HCT116 (cell line): Measurements from ENCODE around the gene DHRS2. TPM values are rescaled to one million over a fixed set of nuclear protein-coding genes. Genes with fewer than 3 reads are reported as not detected.

Experiments used
- ATAC-seq: fragments of 200-7000 bp; cut with Tn5 transposase; 2 replicates; pipeline ENCODE4 v1.9.1; 2020; ENCODE audit warnings: mild to moderate bottlenecking, moderate library complexity
- BruUV-seq: library from RNA; stranded (reverse); fragments of 400-500 nt; replicated peaks from 2 replicates; lab custom pipeline; 2021; lab: Mats Ljungman, UMichigan
- CTCF ChIA-PET: fragments of 300-600 bp; sonication (Branson Sonifier 250); formaldehyde crosslinking; loops from one replicate; lab custom pipeline; 2021; ENCODE audit warnings: antibody characterized with exemption; lab: Charles Lee
- POLR2A ChIA-PET: fragments of 300-600, 350-600 bp; sonication (Branson Sonifier 250); formaldehyde crosslinking; loops from one replicate; lab custom pipeline; 2021; ENCODE audit warnings: antibody characterized with exemption; lab: Charles Lee
- RAD21 ChIA-PET, 2 experiments: fragments of 300-600 bp; sonication (Branson Sonifier 250); formaldehyde crosslinking; loops; one replicate each; lab custom pipeline; 2023; ENCODE audit warnings: low total read pairs in 2 of 2; ENCODE audit not compliant: uncharacterized antibody in 2 of 2, unreplicated experiment in 2 of 2, low non-redundant PET in 1 of 2; lab: Charles Lee
- DNase-seq: peaks from one replicate; pipeline ENCODE4 v3.0.0-alpha.2; 2010; ENCODE audit warnings: low read depth, low spot score
- H2AFZ ChIP-seq: fragments of 200-600 bp; shearing (Covaris generic), sonication (generic); 2 replicates; pipeline ENCODE4 v1.6.1; 2017; ENCODE audit warnings: low read depth, mixed run types, mixed read lengths, antibody characterized with exemption, low read length; ENCODE audit not compliant: poor library complexity, severe bottlenecking
- H3K27ac ChIP-seq: 2 replicates; pipeline ENCODE4 v1.5.1; 2012; ENCODE audit warnings: low read depth, low read length
- H3K27me3 ChIP-seq: fragments of 200-600 bp; sonication (generic); 2 replicates; pipeline ENCODE4 v1.6.1; 2016; ENCODE audit warnings: mixed run types, low read length, mixed read lengths; ENCODE audit not compliant: insufficient read depth
- H3K36me3 ChIP-seq, 2 experiments: fragments of 200-500 bp in 1 of 2; fragments of 200-600 bp in 1 of 2; sonication (Bioruptor generic) in 1 of 2; sonication (generic) in 1 of 2; 2 replicates each; pipeline versions ENCODE4 v1.5.1 to v1.6.1; 2014 to 2016; ENCODE audit warnings: low read length in 2 of 2, inconsistent platforms in 1 of 2, mixed read lengths in 1 of 2, mixed run types in 1 of 2; ENCODE audit not compliant: insufficient read depth in 2 of 2, control insufficient read depth in 1 of 2
- H3K4me1 ChIP-seq, 2 experiments: fragments of 200-600 bp in 1 of 2; sonication (generic) in 1 of 2; 2 replicates each; pipeline versions ENCODE4 v1.5.1 to v1.6.1; 2012 to 2017; ENCODE audit warnings: low read length in 2 of 2, inconsistent platforms in 1 of 2, mild to moderate bottlenecking in 1 of 2, mixed read lengths in 1 of 2, mixed run types in 1 of 2, moderate library complexity in 1 of 2; ENCODE audit not compliant: insufficient read depth in 2 of 2, control insufficient read depth in 1 of 2
- H3K4me2 ChIP-seq: fragments of 200-600 bp; sonication (generic); 2 replicates; pipeline ENCODE4 v1.6.1; 2017; ENCODE audit warnings: mixed run types, low read length, mixed read lengths
- H3K4me3 ChIP-seq, 2 experiments: fragments of 200-600 bp in 1 of 2; sonication (generic) in 1 of 2; replicated peaks in 1 of 2; 2 replicates each; pipeline ENCODE4 v1.5.1; 2011 to 2016; ENCODE audit warnings: low read length in 2 of 2, control low read depth in 1 of 2, low read depth in 1 of 2, mild to moderate bottlenecking in 1 of 2, mixed read lengths in 1 of 2, mixed run types in 1 of 2
- H3K79me2 ChIP-seq: fragments of 200-600 bp; sonication (generic); 2 replicates; pipeline ENCODE4 v1.6.1; 2017; ENCODE audit warnings: mild to moderate bottlenecking, mixed run types, low read length, moderate library complexity, mixed read lengths; ENCODE audit not compliant: insufficient read depth
- H3K9ac ChIP-seq: fragments of 200-600 bp; sonication (generic); 2 replicates; pipeline ENCODE4 v1.6.1; 2016; ENCODE audit warnings: low read length, mixed read lengths
- H3K9me2 ChIP-seq: fragments of 200-600 bp; sonication (generic), shearing (Covaris generic); 2 replicates; pipeline ENCODE4 v1.6.1; 2017; ENCODE audit warnings: mixed run types, mild to moderate bottlenecking, moderate library complexity; ENCODE audit not compliant: insufficient read depth
- H3K9me3 ChIP-seq, 2 experiments: fragments of 200-500 bp in 1 of 2; fragments of 200-600 bp in 1 of 2; sonication (Bioruptor generic) in 1 of 2; sonication (generic) in 1 of 2; 2 replicates each; pipeline ENCODE4 v1.6.1; 2014 to 2017; ENCODE audit warnings: low read length in 2 of 2, mixed read lengths in 2 of 2, inconsistent platforms in 1 of 2, low read depth in 1 of 2, mild to moderate bottlenecking in 1 of 2, mixed run types in 1 of 2, moderate library complexity in 1 of 2; ENCODE audit not compliant: control insufficient read depth in 1 of 2, insufficient read depth in 1 of 2
- H4K20me1 ChIP-seq: fragments of 200-600 bp; sonication (generic), shearing (Covaris generic); 2 replicates; pipeline ENCODE4 v1.6.1; 2017; ENCODE audit warnings: mixed run types, mild to moderate bottlenecking, moderate library complexity; ENCODE audit not compliant: insufficient read depth
- ATF3 ChIP-seq: IDR thresholded peaks from 2 replicates; pipeline ENCODE4 v1.6.1; 2012
- CBX3 ChIP-seq: IDR thresholded peaks from 2 replicates; pipeline ENCODE4 v1.6.1; 2012; ENCODE audit warnings: low read depth
- ELF1 ChIP-seq: IDR thresholded peaks from 2 replicates; pipeline ENCODE4 v1.6.1; 2012; ENCODE audit warnings: low read depth, borderline replicate concordance
- FOSL1 ChIP-seq: IDR thresholded peaks from 2 replicates; pipeline ENCODE4 v1.6.1; 2012; ENCODE audit warnings: low read depth
- POLR2A ChIP-seq: IDR thresholded peaks from 2 replicates; pipeline ENCODE4 v1.7.0; 2011; ENCODE audit warnings: borderline replicate concordance; ENCODE audit not compliant: insufficient read depth, insufficient read length; ENCODE audit errors: extremely low read depth
- POLR2AphosphoS5 ChIP-seq: IDR thresholded peaks from 2 replicates; pipeline ENCODE4 v1.6.1; 2011; ENCODE audit warnings: mild to moderate bottlenecking, low read depth, low read length, moderate library complexity
- RAD21 ChIP-seq: IDR thresholded peaks from 2 replicates; pipeline ENCODE4 v1.6.1; 2012; ENCODE audit warnings: low read depth, mild to moderate bottlenecking
- SIN3A ChIP-seq: IDR thresholded peaks from 2 replicates; pipeline ENCODE4 v1.6.1; 2012; ENCODE audit warnings: low read depth
- SRF ChIP-seq: IDR thresholded peaks from 2 replicates; pipeline ENCODE4 v1.6.1; 2012; ENCODE audit warnings: low read depth
- intact Hi-C: fragments of 100-400 bp; cut with micrococcal nuclease; formaldehyde crosslinking; loops from 2 replicates; pipeline ENCODE4 v1.10.0; 2022
- total RNA-seq: library from RNA; stranded (reverse); gene quantifications from one replicate; pipeline ENCODE4 v1.2.1, GENCODE V29; 2021; ENCODE audit not compliant: unreplicated experiment

The DHRS2 gene
- total RNA-seq, 1 experiment from 2014 or later: 10.0 TPM

- no peak overlapping the region for H3K4me3 ChIP-seq
- no peaks in the 10 kb centered on the region for H3K79me2 ChIP-seq
- ChIA-PET POLR2A (no interaction called here), RAD21 (no interaction called here), CTCF (no interaction called here)
- H3K4me1 ChIP-seq: no peaks in the 10 kb centered on the region
- ATAC-seq: no peak
- H3K27ac ChIP-seq: no peak overlapping the region
- intact Hi-C loops: no loop called here
- H3K9ac ChIP-seq: no peak overlapping the region
- H3K36me3 ChIP-seq: no peaks in the 10 kb centered on the region
- H4K20me1 ChIP-seq: no peaks in the 10 kb centered on the region
- H3K27me3 ChIP-seq: no peaks in the 10 kb centered on the region
- DNase-seq: no peak
- H3K4me2 ChIP-seq: no peak overlapping the region
- H2AFZ ChIP-seq: no peak overlapping the region
- BruUV-seq: no TSS peak
- no peaks in the 10 kb centered on the region for H3K9me2 ChIP-seq
- H3K9me3 ChIP-seq: no peaks in the 10 kb centered on the region
- TF ChIP-seq SRF: no peak
- no peak for TF ChIP-seq POLR2A
- no peak for TF ChIP-seq ATF3
- TF ChIP-seq FOSL1: no peak
- TF ChIP-seq SIN3A: no peak
Observed at GRCh38 chr14:23653051-23653450, 16.9 kb downstream of the DHRS2 start.

GRCh38 chr14:23654231-23654630 lies 18.1 kb downstream of the DHRS2 start:
- Histone ChIP-seq H3K79me2 (no peaks in the 10 kb centered on the region), H3K9me3 (no peaks in the 10 kb centered on the region), H4K20me1 (no peaks in the 10 kb centered on the region), H3K27me3 (peaks cover 4% of the 10 kb centered on the region; the same call in 1 of the 2 replicates), H3K4me1 (no peaks in the 10 kb centered on the region), H2AFZ (no peak overlapping the region), H3K36me3 (no peaks in the 10 kb centered on the region), H3K9ac (no peak overlapping the region), H3K4me2 (no peak overlapping the region), H3K27ac (no peak overlapping the region), H3K4me3 (no peak overlapping the region)
- no TSS peak for BruUV-seq
- CTCF ChIA-PET: no interaction called here
- ATAC-seq (no peak), DNase-seq (no peak)
- RAD21 ChIA-PET: no interaction called here
- TF ChIP-seq POLR2A: no peak
- TF ChIP-seq CBX3: no peak
- no peak for TF ChIP-seq ELF1
- no peak for TF ChIP-seq POLR2AphosphoS5
- TF ChIP-seq SIN3A: no peak
- no peak for TF ChIP-seq SRF
- no peak for TF ChIP-seq RAD21
- TF ChIP-seq, all 23 proteins: peak for 0
- intact Hi-C loops: no loop called here
- POLR2A ChIA-PET: no interaction called here
- no peaks in the 10 kb centered on the region for H3K9me2 ChIP-seq
